ENCODE data around the gene DUSP18. TPM values are rescaled to one million over a fixed set of nuclear protein-coding genes. Genes with fewer than 3 reads are reported as not detected.

The DUSP18 gene
- total RNA-seq, 1 donor from 2014 or later = 11.5 TPM

- no peak overlapping the region for H3K4me3 ChIP-seq (ENCODE audit: low read depth, low read length)
- peak; percentile 38 for TF ChIP-seq CTCF (conservative IDR thresholded peaks at IDR 0.05; ENCODE audit: low read depth, low read length)
- DNase-seq (ENCODE audit: low read depth) = no peak
Measured at GRCh38 chr22:30649430-30650007, 18.2 kb downstream of the DUSP18 start.

GRCh38 chr22:30648825-30649224 lies 18.9 kb downstream of the DUSP18 start:
- no peak overlapping the region for H3K4me3 ChIP-seq (ENCODE audit: low read depth, low read length)
- no peak for TF ChIP-seq CTCF (conservative IDR thresholded peaks at IDR 0.05; ENCODE audit: low read depth, low read length)
- DNase-seq (ENCODE audit: low read depth) = no peak

- DNase-seq (ENCODE audit: low read depth) = no peak
- TF ChIP-seq CTCF (conservative IDR thresholded peaks at IDR 0.05; ENCODE audit: low read depth, low read length) = no peak
- no peak overlapping the region for H3K4me3 ChIP-seq (ENCODE audit: low read depth, low read length)
Measured at GRCh38 chr22:30647536-30647935, 20.1 kb downstream of the DUSP18 start.

- no peak overlapping the region for H3K4me3 ChIP-seq (ENCODE audit: low read depth, low read length)
- DNase-seq (ENCODE audit: low read depth) = no peak
- no peak for TF ChIP-seq CTCF (conservative IDR thresholded peaks at IDR 0.05; ENCODE audit: low read depth, low read length)
Measured at GRCh38 chr22:30646518-30647160, 21.0 kb downstream of the DUSP18 start.

GRCh38 chr22:30643055-30643875 lies 24.4 kb downstream of the DUSP18 start:
- TF ChIP-seq CTCF (conservative IDR thresholded peaks at IDR 0.05; ENCODE audit: low read depth, low read length) = no peak
- DNase-seq (ENCODE audit: low read depth) = no peak
- H3K4me3 ChIP-seq (ENCODE audit: low read depth, low read length) = no peak overlapping the region

GRCh38 chr22:30640839-30641430 lies 26.7 kb downstream of the DUSP18 start:
- TF ChIP-seq CTCF (conservative IDR thresholded peaks at IDR 0.05; ENCODE audit: low read depth, low read length) = no peak
- DNase-seq (ENCODE audit: low read depth) = no peak
- H3K4me3 ChIP-seq (ENCODE audit: low read depth, low read length) = no peak overlapping the region
